Right forelimb (tissue), 1 donor: ENCODE data around the gene RPS6KA5.
"Not testable (repeated sequence)": the region's sequence is repeated elsewhere in the genome, so short reads cannot be mapped to it uniquely, and the experiment has no call there.

Source experiments
- DNase-seq: peaks from one replicate; pipeline ENCODE4 v3.0.0-alpha.2; 2018

Gene RPS6KA5

GRCh38 chr14:90980636-90981035, 79.8 kb downstream of the RPS6KA5 start:
- DNase-seq, result not testable (repeated sequence)

GRCh38 chr14:90979515-90979914, 80.9 kb downstream of the RPS6KA5 start:
- DNase-seq, result no peak

- DNase-seq, result no peak
Measured at GRCh38 chr14:90976101-90976500, 84.3 kb downstream of the RPS6KA5 start.

GRCh38 chr14:90971687-90972086, 88.8 kb downstream of the RPS6KA5 start:
- DNase-seq, result no peak

GRCh38 chr14:90970167-90970600, 90.3 kb downstream of the RPS6KA5 start:
- DNase-seq, result no peak

GRCh38 chr14:90969531-90970166, 90.8 kb downstream of the RPS6KA5 start:
- no peak for DNase-seq

GRCh38 chr14:90968025-90968424, 92.4 kb downstream of the RPS6KA5 start:
- no peak for DNase-seq

- DNase-seq, result no peak
Measured at GRCh38 chr14:90966493-90966892, 93.9 kb downstream of the RPS6KA5 start.

- DNase-seq, result no peak
Measured at GRCh38 chr14:90965765-90966164, 94.7 kb downstream of the RPS6KA5 start.

- DNase-seq, result no peak
Measured at GRCh38 chr14:90963343-90963742, 97.1 kb downstream of the RPS6KA5 start.

GRCh38 chr14:90962505-90963109, 97.8 kb downstream of the RPS6KA5 start:
- no peak for DNase-seq

GRCh38 chr14:90960818-90961217, 99.6 kb downstream of the RPS6KA5 start:
- no peak for DNase-seq

- no peak for DNase-seq
Measured at GRCh38 chr14:90959344-90959743, 101.1 kb downstream of the RPS6KA5 start.

- no peak for DNase-seq
Measured at GRCh38 chr14:90956273-90956672, 104.2 kb downstream of the RPS6KA5 start.

GRCh38 chr14:90953643-90954042, 106.8 kb downstream of the RPS6KA5 start:
- not testable (repeated sequence) for DNase-seq

GRCh38 chr14:90943367-90943766, 117.1 kb downstream of the RPS6KA5 start:
- no peak for DNase-seq

- no peak for DNase-seq
Measured at GRCh38 chr14:90942511-90942910, 117.9 kb downstream of the RPS6KA5 start.

- DNase-seq, result no peak
Measured at GRCh38 chr14:90941706-90942105, 118.7 kb downstream of the RPS6KA5 start.

GRCh38 chr14:90940318-90940962, 120.0 kb downstream of the RPS6KA5 start:
- DNase-seq, result no peak

GRCh38 chr14:90939252-90939795, 121.1 kb downstream of the RPS6KA5 start:
- DNase-seq, result not testable (repeated sequence)

GRCh38 chr14:90938615-90939014, 121.8 kb downstream of the RPS6KA5 start:
- no peak for DNase-seq

GRCh38 chr14:90936757-90937440, 123.5 kb downstream of the RPS6KA5 start:
- no peak for DNase-seq

GRCh38 chr14:90924621-90925340, 135.7 kb downstream of the RPS6KA5 start:
- DNase-seq, result no peak
